ENCODE measurements around the gene NQO1.

Gene NQO1

DNA sequence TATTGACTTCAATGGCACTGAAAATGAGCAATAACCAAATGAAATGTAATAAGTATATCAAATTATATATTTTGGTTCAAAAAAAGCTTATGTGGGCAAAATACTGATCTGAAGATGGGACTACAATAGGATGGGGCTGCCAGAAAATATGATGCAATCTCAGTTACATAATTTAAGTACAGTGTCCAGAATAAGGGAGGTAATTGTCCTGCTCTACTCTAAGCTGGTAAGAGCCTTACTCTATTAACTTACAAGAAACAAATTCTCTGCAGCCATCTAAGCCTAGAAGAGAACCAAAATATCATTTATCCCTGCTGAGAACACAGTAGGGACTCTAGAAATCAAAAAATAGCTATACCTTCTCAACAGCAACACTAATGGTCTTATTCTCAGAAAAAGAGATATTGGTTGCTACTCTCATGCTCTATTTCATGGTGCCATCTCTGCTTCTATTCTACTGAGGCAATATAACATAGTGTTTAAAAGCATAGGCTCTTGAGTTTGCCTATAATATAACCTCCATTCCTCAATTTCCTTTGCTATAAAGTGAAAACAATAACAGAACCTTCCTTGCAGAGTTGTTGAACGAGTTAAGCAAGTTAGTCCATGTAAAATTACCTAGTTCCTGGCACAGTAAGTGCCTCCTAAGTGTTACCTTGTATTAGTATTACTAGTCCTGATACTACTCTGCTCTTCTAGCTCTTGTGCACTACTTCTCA is 19.9 kb downstream of the NQO1 start:
- DNase-seq (ENCODE audit: low read depth): peak; percentile 41

DNA sequence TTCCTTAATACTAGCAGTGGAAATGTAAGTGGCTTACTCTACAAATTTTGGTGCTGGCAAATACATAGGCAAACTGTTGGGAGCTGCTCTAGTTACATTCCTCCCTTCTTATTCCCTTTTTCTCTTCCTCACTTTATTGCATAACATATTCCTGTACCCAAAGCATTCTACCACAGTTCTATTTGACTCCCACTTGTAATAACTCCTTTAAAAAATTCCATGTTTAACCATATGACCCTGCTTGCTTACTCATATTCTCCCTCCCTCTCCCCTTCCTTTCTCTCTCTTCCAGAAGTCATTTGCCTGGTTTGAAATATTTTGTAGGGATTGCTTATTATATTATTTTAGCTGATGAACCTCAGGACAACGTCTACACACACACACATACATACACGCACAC is 22.7 kb downstream of the NQO1 start:
- DNase-seq (ENCODE audit: low read depth): peak; percentile 68

GRCh38 chr16:69701866-69702265 is 24.5 kb downstream of the NQO1 start:
- DNase-seq (ENCODE audit: low read depth): no peak

- DNase-seq (ENCODE audit: low read depth): no peak
These were observed 24.9 kb downstream of the NQO1 start for GRCh38 chr16:69701452-69701851.

DNA sequence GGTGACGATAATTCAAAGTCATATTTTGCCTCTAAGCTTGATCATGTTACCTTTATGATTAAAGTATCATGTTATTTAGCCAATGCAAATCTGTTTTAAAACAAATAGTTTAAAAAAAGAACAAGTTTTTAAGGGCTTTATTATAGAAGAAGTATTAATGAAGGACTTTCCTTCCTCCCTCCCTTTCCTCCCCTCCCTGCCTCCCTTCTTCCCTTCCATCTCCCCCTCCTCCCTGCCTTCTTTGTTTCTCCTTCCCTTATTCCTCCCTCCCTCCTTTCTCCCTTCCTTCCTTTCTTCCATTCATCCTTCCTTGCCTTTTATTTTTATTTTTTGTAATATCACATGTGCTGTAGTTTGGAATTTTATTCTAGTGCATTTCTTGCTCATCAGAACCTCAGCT is 26.4 kb downstream of the NQO1 start:
- DNase-seq (ENCODE audit: low read depth): no peak

GRCh38 chr16:69698404-69698803 is 28.0 kb downstream of the NQO1 start:
- DNase-seq (ENCODE audit: low read depth): no peak

- DNase-seq (ENCODE audit: low read depth): no peak
These were observed 32.4 kb downstream of the NQO1 start for GRCh38 chr16:69693916-69694315.

- DNase-seq (ENCODE audit: low read depth): peak; percentile 59
These were observed 34.1 kb downstream of the NQO1 start for GRCh38 chr16:69691980-69692911.

- DNase-seq (ENCODE audit: low read depth): no peak
These were observed 37.8 kb downstream of the NQO1 start for GRCh38 chr16:69688589-69688988.

GRCh38 chr16:69680358-69680757 is 46.0 kb downstream of the NQO1 start:
- DNase-seq (ENCODE audit: low read depth): no peak

GRCh38 chr16:69672998-69673713 is 53.2 kb downstream of the NQO1 start:
- DNase-seq (ENCODE audit: low read depth): peak; percentile 55

DNA sequence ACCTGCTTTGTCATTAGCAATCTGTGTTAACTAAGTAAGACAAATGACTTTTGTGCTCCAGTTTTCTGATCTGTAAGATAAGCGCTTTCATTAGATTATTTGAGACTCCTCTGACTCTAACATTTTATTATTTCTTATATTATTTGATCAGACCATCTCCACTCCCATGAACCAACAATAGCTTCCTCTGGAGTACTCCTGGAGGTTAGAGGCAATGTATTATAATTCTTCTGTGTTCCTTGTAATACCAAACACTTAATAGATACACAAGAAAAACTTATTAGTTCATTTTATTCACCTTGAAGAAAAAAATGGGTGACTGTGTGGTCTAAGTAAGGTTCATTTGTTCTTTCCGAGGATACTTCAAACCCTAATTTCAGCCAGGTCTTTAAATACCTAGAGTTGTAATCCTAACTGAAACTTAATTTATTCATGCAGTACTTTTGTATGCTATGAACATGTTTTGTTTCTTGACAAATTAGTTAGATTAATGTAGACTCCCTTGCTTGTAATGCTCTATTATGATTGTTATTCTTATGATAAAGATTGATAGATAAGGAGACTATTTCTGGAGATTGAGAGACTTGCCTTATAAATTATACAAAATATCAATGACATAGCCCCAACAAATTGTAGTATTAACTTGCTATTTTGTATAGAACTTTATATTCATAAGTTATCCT is 53.9 kb downstream of the NQO1 start:
- DNase-seq (ENCODE audit: low read depth): no peak

DNA sequence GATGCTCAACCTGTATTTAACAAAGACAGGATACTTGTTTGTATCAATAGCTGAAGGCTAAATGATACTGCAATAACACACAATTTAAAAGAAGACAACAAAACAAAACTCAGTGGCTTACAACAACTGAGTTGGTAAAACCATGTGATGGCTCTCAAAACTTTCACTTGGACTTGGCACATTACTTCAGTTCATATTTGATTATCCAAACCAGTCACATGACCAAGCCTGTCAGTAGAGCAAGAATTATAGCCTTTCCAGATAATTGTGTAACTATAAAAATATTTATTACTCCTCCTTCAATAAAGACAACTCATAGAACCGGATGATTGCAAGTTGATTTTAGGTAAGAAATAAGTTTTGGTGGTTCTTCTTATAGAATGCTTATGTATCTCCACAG is 56.8 kb downstream of the NQO1 start:
- DNase-seq (ENCODE audit: low read depth): no peak

- DNase-seq (ENCODE audit: low read depth): no peak
These were observed 62.5 kb downstream of the NQO1 start for GRCh38 chr16:69663846-69664245.

- DNase-seq (ENCODE audit: low read depth): no peak
These were observed 63.5 kb downstream of the NQO1 start for GRCh38 chr16:69662901-69663300.

DNA sequence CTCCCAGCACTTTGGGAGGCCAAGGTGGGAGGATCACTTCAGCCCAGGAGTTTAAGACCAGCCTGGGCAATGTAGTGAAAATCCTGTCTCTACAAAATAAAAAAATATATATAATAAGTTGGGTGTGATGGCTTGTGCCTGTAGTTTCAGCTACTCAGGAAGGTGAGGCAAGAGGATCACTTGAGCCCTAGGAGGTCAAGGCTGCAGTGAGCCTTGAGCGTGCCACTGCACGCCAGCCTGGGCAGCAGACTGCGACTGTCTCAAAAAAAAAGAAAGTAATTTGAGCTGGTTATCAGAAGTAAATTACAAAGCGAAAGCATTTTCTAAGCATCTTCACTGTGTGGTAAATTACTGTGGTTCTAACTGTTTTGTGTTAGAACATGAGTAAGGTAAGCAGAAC is 66.2 kb downstream of the NQO1 start:
- no peak for DNase-seq (ENCODE audit: low read depth)
